Inferior parietal cortex (tissue), 1 donor: ENCODE results near the gene SEMA3B.
"Not testable (repeated sequence)": the region's sequence is repeated elsewhere in the genome, so short reads cannot be mapped to it uniquely, and the experiment has no call there.

Experiments
- DNase-seq: peaks from one replicate; pipeline ENCODE4 v3.0.0-alpha.2; 2016; ENCODE audit errors: extremely low spot score

The SEMA3B gene

DNA sequence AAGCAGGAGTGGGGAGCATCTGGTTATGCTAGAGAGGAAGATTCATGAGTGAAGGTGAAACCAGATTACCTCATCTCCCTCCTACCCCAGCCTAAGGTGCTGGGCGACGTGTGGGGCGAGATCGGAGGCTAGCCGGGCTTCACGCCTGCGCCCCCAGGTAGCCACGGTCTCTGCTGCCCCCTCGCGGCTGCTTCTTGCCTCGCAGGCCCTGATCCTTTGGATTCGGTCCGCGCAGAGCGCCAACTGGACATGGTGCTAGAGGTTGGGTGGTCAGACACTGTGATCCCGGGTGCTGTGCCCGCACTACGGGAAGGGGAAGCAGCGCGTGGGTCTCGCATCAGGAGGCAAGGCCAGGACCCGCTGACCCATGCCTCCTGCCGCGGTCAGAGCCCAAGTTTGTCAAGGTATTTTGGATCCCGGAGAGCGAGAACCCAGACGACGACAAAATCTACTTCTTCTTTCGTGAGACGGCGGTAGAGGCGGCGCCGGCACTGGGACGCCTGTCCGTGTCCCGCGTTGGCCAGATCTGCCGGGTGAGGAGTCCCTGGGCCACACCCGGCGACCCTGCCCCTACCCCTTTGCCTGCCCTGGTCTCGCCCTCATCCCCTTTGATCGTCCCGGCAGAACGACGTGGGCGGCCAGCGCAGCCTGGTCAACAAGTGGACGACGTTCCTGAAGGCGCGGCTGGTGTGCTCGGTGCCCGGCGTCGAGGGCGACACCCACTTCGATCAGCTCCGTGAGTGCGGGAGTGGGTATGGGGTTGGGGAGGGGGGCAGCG is 4.2 kb downstream of the SEMA3B start:
- DNase-seq = peak; percentile 94

DNA sequence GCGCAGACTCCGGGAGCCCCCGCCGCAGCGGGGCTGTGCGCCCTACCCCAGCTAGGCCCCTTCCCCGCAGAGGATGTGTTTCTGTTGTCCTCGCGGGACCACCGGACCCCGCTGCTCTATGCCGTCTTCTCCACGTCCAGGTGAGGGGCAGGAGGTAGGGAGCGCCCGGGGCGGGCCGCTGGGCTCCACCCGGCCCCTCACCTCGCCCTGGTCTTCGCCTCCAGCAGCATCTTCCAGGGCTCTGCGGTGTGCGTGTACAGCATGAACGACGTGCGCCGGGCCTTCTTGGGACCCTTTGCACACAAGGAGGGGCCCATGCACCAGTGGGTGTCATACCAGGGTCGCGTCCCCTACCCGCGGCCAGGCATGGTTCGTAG is 4.7 kb downstream of the SEMA3B start:
- DNase-seq = no peak

DNA sequence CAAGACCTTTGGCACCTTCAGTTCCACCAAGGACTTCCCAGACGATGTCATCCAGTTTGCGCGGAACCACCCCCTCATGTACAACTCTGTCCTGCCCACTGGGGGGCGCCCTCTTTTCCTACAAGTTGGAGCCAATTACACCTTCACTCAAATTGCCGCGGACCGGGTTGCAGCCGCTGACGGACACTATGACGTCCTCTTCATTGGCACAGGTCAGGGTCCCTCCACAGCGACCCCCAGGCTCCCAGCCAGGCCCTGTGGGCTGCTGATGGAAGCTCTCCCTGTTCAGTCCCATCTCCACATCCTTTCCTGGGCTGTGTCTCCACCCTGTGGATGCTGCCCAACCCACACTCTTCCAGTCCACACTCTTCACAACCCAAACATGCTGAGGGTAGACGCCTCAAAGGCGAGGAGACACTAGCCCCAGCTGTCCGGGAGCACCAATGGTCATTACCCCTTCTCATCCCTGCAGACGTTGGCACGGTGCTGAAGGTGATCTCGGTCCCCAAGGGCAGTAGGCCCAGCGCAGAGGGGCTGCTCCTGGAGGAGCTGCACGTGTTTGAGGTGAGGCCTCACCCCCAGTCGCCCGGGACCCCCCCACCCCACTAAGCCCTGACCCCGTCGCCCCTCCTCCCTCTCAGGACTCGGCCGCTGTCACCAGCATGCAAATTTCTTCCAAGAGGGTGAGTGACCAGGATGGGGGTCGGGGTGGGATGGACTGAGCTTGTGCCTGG is 5.6 kb downstream of the SEMA3B start:
- DNase-seq = no peak

DNA sequence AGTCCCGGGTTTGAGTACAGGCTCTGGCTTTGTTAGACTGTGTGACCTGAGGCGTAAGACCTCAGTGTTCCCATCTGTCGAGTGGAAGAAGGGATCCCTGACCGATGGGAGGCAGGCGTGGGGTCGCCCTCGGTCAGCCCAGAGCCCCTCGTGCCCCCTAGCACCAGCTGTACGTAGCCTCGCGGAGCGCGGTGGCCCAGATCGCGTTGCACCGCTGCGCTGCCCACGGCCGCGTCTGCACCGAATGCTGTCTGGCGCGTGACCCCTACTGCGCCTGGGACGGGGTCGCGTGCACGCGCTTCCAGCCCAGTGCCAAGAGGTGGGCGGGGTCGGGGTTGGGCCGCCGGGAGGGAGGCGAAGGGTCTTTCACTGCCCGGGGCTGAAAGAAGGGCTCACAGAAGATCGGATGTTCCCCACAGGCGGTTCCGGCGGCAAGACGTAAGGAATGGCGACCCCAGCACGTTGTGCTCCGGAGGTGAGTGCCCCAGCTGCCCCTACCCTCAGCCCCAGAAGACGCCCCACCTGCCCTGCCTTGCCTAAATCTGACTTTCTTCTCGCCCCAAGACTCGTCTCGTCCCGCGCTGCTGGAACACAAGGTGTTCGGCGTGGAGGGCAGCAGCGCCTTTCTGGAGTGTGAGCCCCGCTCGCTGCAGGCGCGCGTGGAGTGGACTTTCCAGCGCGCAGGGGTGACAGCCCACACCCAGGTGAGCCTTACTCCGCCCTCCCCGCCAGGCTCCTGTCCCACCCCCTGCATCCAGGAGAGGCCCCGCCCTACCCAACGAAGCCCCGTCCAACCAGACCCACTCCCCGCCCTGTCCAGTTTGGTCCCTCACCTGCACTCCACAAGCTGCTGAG is 6.4 kb downstream of the SEMA3B start:
- no peak for DNase-seq

DNA sequence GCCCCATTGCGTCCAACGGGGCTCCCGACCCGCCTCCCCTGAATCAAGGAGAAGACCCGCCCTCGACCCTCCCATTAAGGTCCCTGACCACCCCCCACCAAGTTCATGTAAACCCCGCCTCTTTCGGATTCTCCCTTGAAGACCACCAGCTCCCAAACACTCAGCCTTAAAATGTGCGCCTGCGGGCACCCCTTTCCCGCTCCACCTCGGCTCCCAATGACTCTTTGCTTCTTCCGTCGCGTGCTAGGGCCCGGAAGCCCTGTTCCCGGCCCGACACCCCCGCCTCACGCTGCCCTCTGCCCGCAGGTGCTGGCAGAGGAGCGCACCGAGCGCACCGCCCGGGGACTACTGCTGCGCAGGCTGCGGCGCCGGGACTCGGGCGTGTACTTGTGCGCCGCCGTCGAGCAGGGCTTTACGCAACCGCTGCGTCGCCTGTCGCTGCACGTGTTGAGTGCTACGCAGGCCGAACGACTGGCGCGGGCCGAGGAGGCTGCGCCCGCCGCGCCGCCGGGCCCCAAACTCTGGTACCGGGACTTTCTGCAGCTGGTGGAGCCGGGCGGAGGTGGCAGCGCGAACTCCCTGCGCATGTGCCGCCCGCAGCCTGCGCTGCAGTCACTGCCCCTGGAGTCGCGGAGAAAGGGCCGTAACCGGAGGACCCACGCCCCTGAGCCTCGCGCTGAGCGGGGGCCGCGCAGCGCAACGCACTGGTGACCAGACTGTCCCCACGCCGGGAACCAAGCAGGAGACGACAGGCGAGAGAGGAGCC is 7.2 kb downstream of the SEMA3B start:
- DNase-seq = no peak

DNA sequence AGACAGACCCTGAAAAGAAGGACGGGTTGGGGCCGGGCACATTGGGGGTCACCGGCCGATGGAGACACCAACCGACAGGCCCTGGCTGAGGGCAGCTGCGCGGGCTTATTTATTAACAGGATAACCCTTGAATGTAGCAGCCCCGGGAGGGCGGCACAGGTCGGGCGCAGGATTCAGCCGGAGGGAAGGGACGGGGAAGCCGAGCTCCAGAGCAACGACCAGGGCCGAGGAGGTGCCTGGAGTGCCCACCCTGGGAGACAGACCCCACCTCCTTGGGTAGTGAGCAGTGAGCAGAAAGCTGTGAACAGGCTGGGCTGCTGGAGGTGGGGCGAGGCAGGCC is 7.8 kb downstream of the SEMA3B start:
- DNase-seq = no peak

DNA sequence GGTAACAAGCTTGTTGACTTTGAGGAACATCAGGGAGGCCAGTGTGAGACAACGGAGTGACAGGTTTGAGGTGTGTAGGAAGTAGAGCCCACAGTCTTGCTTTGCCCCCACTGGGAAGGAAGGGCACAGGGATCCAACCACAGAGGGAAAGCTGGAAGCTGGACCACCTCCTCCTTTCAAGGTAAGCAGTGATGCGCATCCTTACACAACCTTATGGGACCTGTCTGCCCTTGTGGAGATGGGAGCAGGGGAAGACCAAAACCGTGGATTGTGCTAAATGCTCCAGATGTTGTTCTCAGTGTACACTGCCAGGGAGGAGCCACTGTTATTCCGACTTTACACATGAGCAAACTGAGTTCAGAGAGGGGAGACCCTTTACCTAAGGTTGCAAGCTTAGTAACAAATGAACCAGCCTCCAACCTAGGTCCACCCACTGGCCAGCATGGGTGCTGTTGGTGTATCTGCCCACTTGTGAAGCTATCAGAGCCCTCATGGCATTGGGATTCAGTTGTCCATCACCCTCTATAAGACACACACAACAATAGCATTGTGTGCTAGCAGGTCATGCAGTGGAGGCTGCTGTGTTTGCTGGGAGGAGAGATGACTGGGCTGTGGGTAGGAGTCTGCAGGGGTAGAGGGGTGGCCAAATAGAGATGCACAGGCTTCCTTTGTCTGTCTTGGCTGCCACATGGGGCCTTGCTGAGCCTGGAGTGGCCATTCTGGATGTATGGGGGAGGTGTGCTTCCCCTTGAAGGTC is 9.4 kb downstream of the SEMA3B start:
- DNase-seq = no peak

DNA sequence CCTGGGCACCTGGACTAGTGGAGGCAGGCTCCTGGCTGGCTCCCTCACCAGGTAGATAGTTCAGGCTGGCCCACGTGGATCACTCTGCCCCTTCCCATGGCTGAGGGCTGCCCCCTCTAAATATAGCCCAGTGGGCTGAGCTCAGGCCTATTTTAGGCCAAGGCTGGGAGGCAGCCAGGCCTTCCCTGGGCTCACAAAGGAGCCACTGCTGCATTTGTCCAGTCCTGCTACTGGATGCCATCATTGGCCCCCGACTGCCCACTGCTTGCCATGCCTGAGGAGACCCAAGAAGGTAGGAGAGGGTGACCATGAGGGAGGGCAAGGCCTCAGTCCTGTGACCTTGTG is 9.9 kb downstream of the SEMA3B start, which contains the start of gene LSMEM2:
TSS of gene LSMEM2 (plus strand) at position 208 of the 345 bp plus-strand sequence. CDS start at position 235, 27 bp downstream.
- DNase-seq = no peak

DNA sequence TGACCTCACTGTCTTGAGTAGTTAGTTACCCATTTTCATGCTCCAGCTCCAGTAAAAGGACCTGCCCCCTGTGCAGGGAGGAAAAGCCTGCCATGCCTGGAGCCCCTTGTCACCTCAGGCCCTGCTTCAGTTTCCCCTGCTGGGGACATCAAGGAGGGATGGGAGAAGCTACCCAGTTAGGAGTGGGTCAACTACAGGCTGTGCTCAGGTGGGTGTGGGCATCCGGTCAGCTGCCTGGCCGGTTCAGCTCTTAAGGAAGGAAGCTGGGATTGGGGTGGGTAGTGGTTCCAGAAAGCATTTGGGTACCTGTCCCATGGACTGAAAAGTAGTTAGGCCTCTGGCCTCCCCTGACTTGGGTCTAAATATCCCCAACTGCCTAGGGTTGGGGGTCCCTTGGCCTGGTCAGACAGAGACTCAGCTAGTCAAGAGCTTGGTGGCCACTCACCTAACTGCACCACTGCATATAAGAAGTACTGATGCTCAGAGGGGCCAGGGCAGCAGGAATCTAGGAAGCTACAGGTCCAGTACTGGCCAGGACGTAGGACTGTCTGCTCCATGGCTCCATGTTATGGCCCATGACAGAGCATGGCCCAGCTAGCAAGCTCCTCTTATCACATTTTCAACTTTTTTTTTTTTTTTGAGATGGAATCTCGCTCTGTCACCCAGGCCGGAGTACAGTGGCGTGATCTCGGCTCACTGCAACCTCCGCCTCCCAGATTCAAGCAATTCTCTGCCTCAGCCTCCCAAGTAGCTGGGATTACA is 10.5 kb downstream of the SEMA3B start:
- DNase-seq = no peak

DNA sequence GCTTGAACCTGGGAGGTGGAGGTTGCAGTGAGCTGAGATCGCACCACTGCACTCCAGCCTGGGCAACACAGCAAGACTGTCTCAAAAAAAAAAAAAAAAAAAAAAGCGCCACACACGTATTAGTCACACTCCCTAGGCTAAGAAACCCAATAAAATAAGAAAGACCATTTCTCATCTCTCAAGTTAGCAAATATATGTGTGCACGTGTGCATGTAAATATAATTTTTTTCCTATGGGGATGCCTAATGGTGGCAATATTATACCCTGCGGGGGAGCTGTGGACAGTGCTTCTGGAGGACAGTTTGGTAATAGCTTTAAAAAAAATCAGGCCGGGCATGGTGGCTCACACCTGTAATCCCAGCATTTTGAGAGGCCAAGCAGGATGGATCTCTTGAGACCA is 15.2 kb downstream of the SEMA3B start:
- not testable (repeated sequence) for DNase-seq

DNA sequence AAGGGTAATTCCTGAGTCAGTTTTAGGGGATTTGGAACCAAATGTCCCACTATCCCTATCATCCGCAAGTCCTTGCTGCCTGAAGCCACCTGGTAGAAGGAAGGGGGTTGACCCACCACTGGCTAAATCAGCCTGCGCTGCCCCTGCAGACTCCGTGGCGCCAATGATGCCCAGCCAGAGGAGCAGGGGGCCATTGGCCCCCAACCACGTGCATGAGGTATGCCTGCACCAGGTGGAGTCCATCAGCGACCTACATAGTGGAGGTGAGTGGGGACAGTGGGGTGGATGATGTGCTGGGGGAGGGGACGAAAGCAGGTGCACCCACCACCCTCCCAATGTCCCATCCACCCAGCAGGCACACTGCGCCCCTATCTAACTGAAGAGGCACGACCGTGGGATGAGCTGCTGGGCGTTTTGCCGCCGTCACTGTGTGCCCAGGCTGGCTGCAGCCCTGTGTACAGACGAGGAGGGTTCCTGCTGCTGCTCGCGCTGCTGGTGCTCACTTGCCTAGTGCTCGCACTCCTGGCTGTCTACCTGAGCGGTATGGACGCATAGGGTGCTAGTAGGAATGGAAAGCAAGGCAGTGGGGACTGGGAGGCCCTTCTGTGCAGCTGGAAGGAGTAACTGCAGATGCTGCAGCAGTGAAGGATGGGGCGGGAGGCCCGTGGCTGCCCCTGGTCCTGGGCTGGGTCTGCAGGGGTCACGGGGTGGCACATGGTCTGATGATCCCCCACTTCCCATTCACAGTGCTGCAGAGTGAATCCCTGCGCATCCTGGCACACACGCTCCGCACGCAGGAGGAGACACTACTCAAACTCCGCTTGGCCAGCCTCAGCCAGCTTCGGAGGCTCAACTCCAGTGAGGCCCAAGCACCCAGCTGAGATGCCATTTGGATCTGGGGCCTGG is 17.6 kb downstream of the SEMA3B start:
- no peak for DNase-seq

DNA sequence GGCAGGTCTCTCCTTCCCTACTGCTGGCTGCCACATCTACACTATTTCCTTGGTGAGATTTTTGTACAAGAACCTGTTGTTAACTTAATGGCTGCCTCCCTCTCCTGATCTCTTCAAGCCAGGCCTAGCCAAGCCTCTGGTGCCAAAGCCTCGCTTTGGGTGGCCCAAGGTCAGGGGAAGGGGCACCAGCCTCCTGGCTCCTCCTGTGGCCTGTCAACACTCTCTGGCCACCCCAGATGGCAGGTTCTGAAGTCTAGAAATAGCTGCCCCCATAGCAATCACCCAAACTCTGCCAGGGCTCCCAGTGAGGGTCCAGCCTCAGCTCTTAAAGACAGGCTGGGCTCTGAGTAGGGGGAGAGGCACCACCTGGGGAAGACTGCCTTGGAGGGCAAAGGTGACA is 18.3 kb downstream of the SEMA3B start:
- no peak for DNase-seq

DNA sequence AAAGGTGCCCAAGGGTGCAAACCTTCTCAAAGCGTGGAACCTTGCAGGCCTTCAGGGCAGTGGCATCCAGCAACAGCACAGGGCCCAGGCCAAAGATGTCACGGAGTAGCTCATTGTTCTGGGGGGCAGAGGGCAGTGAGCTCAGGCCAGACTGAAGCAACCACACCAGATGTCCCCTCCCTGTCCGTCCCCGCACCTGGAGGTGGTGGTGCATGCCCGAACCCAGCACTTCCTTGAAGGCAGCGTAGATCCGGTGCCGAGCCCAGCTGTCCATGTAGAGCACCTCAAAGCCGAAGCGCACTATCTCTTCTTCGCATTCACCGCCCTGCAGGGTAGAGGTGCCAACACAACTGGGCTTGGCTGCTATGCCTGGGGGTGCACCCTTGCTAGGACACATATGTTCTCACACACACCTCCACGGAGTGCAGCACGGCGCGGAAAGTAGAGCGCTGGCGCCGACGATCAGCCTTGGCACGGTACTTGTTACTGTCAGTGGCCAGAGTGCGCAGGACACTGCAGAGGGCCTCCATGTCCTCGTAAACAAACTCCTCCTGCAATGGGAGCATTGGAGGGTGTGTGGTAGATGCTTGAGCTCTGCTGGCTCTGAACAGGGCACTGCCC is 19.6 kb downstream of the SEMA3B start:
- DNase-seq = no peak

DNA sequence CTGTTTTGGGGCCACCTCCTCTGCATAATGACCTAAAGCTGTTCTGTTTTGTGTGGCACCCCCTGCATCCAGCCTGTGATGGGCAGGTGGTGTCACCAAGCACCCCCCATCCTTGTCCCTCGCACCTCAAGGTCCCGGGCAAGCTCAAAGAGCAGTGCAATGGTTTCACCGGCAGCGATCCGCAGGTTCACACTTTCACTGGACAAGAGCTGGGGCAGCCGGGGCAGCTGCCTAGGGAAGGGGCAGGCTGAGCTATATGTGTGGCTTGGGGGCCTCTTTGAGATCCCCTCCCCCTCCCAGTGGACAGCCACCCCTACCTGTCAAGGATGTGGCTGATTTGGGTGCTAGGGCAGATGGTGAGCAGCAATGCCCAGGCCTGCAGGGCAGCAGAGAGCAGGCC is 20.2 kb downstream of the SEMA3B start:
- no peak for DNase-seq

DNA sequence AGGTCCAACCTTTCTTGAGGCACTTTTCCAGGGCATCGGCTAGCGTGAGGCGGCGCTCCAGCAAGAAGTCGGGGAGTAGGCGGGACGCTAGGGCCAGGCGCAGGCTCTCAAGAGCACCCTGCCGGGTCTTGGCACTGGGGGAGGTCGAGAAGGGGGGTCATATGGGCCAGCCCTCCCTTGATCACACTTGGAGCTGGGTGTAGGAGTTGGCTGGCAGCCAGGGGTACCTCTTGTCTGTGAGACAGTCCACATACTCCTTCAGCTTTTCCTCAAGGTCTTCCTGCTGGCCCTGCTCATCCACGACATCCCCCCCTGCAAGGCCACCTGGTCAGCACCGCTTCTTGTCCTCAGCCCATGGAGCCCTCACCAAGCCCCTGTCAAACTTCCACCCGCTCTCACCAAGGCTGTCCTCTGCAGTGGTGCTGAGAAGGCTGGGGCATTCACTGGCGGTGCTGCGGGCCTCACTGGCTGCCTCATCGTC is 21.3 kb downstream of the SEMA3B start:
- DNase-seq = no peak

DNA sequence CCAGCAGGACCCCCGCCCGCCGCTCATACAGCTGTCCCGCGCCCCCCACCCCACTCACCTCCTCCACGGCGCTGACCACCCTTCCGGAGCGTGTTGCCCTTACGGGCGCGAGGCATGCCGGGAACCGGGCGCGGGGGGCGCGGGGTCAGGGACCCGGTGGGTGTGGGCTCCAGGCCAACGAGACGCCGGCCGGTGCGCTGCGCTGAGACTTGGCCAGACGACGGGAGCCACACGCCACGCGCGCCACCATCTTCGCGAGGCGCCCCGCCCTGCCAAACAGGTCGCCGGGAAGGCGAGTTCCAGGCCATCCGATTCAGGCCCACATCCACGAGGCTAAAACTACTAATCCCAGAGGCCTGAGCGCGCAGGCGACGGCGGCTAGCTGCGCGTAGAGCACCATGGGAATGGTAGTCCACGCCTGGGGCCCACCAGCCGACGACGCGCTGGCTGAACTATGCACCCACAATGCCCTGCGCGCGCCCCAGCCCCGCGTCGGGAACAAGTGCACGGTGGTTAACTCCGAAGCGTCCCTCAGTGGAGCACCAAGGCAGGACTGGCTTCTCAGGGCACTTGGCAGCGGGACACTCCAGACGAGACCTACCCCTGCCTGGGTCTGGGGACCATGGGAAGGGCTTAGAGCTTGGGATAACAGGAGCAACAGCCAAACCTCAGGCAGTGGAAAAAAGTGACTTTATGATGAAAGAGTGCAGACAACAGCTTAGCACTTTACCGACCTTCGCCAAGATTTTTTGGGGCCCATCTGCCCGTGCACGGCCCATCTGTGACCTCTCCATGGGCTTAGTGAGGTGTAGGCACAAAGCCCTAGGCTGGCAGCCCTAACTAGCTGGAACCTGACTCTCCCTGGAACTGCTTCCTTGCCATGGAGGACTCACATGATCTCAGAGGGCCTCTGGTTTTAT is 23.5 kb downstream of the SEMA3B start, which contains the start of gene IFRD2:
TSS of gene IFRD2 (minus strand) at position 271 of the 920 bp plus-strand sequence. CDS start at position 116, 155 bp downstream.
- DNase-seq = peak; percentile 95

DNA sequence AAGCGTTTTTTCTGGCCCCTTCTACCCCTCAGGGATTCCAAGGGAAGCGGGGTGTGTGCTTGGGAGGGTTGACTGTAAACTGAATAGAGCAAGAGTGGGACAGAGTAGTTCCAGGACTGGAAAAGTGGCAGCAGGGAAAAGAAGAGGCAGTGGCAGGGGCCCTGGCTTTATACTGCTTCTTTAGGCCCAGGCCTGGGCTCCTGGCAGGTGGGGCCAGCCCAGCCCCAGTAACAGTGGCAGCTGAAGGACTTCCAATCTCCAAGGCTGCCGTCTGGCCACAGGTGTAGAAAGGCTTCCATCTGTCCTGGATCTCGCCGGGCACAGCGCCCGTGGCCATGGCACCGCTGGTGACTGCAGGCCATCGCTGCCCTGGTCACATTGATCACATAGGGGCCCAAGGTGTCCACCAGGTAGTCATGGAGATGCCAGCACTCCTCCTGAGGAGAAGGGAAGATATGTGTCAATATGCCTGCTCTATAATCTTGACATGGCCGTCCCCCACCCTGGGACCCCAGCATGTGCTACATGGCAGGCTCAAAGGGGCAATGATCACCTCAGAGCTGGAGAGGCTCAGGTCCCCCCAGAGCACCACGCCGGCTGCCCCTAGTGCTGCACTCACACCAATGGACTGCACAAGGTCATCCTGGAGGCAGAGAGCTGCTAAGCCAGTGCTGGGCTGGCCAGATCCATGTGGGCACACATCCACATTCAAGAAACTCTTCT is 24.3 kb downstream of the SEMA3B start:
- DNase-seq = no peak
